Tibial nerve (tissue), 4 donors: ENCODE measurements around the gene TRIM66. TPM values are rescaled to one million over a fixed set of nuclear protein-coding genes. Genes with fewer than 3 reads are reported as not detected.

Experiments
- DNase-seq, 2 donors: peaks; one replicate each; pipeline ENCODE4 v3.0.0-alpha.2; 2019; ENCODE audit warnings: low spot score in 2 of 2
- H3K27ac ChIP-seq, 4 donors: fragments of 200-600 bp; sonication (generic) in 3 of 4; one replicate each; pipeline ENCODE4 v1.5.1; 2017 to 2019; ENCODE audit warnings: mild to moderate bottlenecking in 1 of 4
- H3K27me3 ChIP-seq, 2 donors: fragments of 200-600 bp; sonication (generic) in 1 of 2; one replicate each; pipeline versions ENCODE4 v1.5.1 to v1.6.0; 2017 to 2019
- H3K36me3 ChIP-seq, 3 donors: fragments of 200-600 bp; sonication (generic); one replicate each; pipeline ENCODE4 v1.5.1; 2018 to 2019
- H3K4me1 ChIP-seq, 4 donors: fragments of 200-600 bp; sonication (generic) in 3 of 4; one replicate each; pipeline ENCODE4 v1.5.1; 2017 to 2019
- H3K4me3 ChIP-seq, 4 donors: fragments of 200-600 bp; sonication (generic) in 3 of 4; one replicate each; pipeline ENCODE4 v1.5.1; 2017 to 2019; ENCODE audit warnings: mild to moderate bottlenecking in 1 of 4, moderate library complexity in 1 of 4
- H3K9me3 ChIP-seq, 4 donors: fragments of 200-600 bp; sonication (generic) in 3 of 4; one replicate each; pipeline ENCODE4 v1.5.1; 2017 to 2019
- EP300 ChIP-seq, 2 donors: sonication (generic); formaldehyde crosslinking; IDR thresholded peaks; one replicate each; pipeline ENCODE4 v1.6.1; 2017; ENCODE audit warnings: antibody characterized with exemption in 2 of 2, mild to moderate bottlenecking in 1 of 2
- POLR2A ChIP-seq, 2 donors: fragments of 450-650 bp; IDR thresholded peaks; one replicate each; pipeline ENCODE4 v1.6.1; 2017; ENCODE audit warnings: antibody characterized with exemption in 2 of 2, mild to moderate bottlenecking in 2 of 2, moderate library complexity in 2 of 2
- WGBS, 2 donors: methylation state at CpG; one replicate each; pipeline ENCODE4 v1.1.5; 2018; 5-methylcytosine and 5-hydroxymethylcytosine counted together
- total RNA-seq, 4 donors: library from RNA; depleted of rRNA; stranded (reverse); fragments of >200 nt; gene quantifications; one replicate each; pipeline ENCODE4 v1.1.0, GENCODE V29; 2016
- TF ChIP-seq, protein P1 (sequence below), 5 experiments: fragments of 200-600 bp in 3 of 5; fragments of 450-650 bp in 2 of 5; sonication (generic) in 3 of 5; IDR thresholded peaks; one replicate each; pipeline ENCODE4 v1.5.1; 2016 to 2019; ENCODE audit warnings: antibody characterized with exemption in 5 of 5, mild to moderate bottlenecking in 3 of 5, moderate library complexity in 2 of 5

Gene TRIM66
- total RNA-seq, 4 donors from 2014 or later: 7.1 to 26.5 (median 16.2) TPM

- H3K9me3 ChIP-seq: no peaks in the 10 kb centered on the region
- H3K4me1 ChIP-seq: peaks cover 0 to 10% (median 8%) of the 10 kb centered on the region in 4 donors
- H3K36me3 ChIP-seq: no peaks in the 10 kb centered on the region
- TF ChIP-seq, protein P1, sequence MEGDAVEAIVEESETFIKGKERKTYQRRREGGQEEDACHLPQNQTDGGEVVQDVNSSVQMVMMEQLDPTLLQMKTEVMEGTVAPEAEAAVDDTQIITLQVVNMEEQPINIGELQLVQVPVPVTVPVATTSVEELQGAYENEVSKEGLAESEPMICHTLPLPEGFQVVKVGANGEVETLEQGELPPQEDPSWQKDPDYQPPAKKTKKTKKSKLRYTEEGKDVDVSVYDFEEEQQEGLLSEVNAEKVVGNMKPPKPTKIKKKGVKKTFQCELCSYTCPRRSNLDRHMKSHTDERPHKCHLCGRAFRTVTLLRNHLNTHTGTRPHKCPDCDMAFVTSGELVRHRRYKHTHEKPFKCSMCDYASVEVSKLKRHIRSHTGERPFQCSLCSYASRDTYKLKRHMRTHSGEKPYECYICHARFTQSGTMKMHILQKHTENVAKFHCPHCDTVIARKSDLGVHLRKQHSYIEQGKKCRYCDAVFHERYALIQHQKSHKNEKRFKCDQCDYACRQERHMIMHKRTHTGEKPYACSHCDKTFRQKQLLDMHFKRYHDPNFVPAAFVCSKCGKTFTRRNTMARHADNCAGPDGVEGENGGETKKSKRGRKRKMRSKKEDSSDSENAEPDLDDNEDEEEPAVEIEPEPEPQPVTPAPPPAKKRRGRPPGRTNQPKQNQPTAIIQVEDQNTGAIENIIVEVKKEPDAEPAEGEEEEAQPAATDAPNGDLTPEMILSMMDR (IDR thresholded peaks at IDR 0.05): no peak
- TF ChIP-seq POLR2A (IDR thresholded peaks at IDR 0.05) (no peak), EP300 (IDR thresholded peaks at IDR 0.05) (no peak)
- no peak for DNase-seq
- 8 to 11% methylated on average over 25 to 43 of the region's 55 CpGs for WGBS, 2 donors
- H3K27me3 ChIP-seq: peaks cover 0 to 47% of the 10 kb centered on the region in 2 donors
- no peak within 1 kb of the TSS for H3K27ac ChIP-seq
- H3K4me3 ChIP-seq: peak within 1 kb of the TSS; percentile 38 to 57 (median 54)
These were observed 88.2 kb downstream of the TRIM66 start, which contains the start of gene STK33 for GRCh38 chr11:8593935-8594909. Gene STK33 (minus strand): TSS chr11:8594228. CDS start chr11:8474905, 119,323 bp downstream.

DNA sequence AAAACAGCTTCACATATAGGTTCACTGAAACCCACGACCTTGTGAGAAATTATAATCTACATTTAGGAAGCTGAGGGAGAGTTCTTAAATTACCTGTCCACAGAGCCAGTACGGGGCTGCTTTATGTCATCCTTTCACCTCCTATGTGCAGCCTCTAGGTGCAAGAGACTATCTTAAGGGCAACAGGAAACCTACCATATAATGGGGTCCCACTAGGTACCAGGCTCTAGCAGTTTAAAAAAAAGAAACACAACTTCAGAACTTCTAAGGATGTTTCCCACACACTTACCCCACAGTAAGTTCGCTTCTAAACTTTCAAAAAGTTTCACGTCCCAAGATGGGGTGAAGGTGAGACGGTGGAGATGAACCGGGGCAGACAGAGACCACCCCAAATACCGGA is 89.0 kb downstream of the TRIM66 start:
- TF ChIP-seq POLR2A (IDR thresholded peaks at IDR 0.05): no peak
- no peak for TF ChIP-seq EP300 (IDR thresholded peaks at IDR 0.05)
- TF ChIP-seq, protein P1 (IDR thresholded peaks at IDR 0.05): no peak

DNA sequence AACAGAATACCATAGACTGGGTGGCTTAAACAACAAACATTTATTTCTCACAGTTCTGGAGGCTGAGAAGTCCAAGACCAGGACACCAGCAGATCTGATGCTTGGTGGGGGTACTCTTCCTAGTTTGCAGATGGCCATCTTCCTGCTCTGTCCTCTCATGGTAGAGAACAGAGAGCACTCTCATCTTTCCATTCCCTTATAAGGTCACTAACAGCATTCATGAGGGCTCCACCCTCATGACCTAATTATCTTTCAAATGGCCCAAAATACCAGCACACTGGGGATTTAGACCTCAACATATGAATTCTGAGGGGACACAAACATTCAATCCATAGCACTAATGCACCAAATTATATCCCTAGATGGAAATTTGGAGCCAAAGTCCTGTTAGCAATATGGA is 94.5 kb downstream of the TRIM66 start:
- no peaks in the 10 kb centered on the region for H3K36me3 ChIP-seq
- peaks cover 0 to 6% (median 0%) of the 10 kb centered on the region in 4 donors for H3K9me3 ChIP-seq
- H3K27me3 ChIP-seq: peaks cover 0 to 11% of the 10 kb centered on the region in 2 donors
- H3K4me3 ChIP-seq: no peak overlapping the region
- H3K4me1 ChIP-seq: no peaks in the 10 kb centered on the region
- no peak for TF ChIP-seq POLR2A (IDR thresholded peaks at IDR 0.05)
- TF ChIP-seq, protein P1 (IDR thresholded peaks at IDR 0.05): no peak
- no peak for TF ChIP-seq EP300 (IDR thresholded peaks at IDR 0.05)
- no peak overlapping the region for H3K27ac ChIP-seq
- DNase-seq: no peak

More for the DNA sequence above, 89.0 kb downstream of the TRIM66 start:
- Histone ChIP-seq H3K4me3 (peak overlapping the region; percentile 38 to 57 (median 54)), H3K4me1 (peaks cover 0 to 10% (median 8%) of the 10 kb centered on the region in 4 donors), H3K9me3 (no peaks in the 10 kb centered on the region), H3K36me3 (no peaks in the 10 kb centered on the region), H3K27me3 (peaks cover 0 to 47% of the 10 kb centered on the region in 2 donors), H3K27ac (no peak overlapping the region)
- no peak for DNase-seq
- 16 to 17% methylated on average over 7 of the region's 7 CpGs for WGBS, 2 donors

DNA sequence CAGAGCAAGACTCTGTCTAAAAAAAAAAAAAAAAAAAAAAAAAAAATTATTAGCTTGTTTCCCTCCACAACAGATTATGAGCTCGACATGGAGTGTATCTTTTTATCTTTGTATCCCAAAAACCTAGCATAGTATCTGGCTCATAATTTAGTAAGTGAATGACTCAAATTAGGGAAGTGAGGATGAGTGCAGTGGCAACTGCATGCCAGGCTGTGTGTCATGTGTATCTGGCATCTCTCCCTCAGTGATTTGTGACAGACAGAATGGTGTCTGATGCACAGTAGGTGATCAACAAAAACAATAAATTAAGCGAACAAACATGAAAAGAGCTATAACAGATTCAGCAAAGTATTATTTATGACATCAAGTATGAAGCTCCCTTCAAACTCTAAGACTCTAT is 95.7 kb downstream of the TRIM66 start:
- DNase-seq: no peak
- H3K4me1 ChIP-seq: no peaks in the 10 kb centered on the region
- 81 to 84% methylated on average over 2 of the region's 2 CpGs for WGBS, 2 donors
- no peaks in the 10 kb centered on the region for H3K36me3 ChIP-seq
- no peak overlapping the region for H3K4me3 ChIP-seq
- peaks cover 0 to 6% (median 0%) of the 10 kb centered on the region in 4 donors for H3K9me3 ChIP-seq
- no peak overlapping the region for H3K27ac ChIP-seq
- TF ChIP-seq, protein P1 (IDR thresholded peaks at IDR 0.05): no peak
- TF ChIP-seq POLR2A (IDR thresholded peaks at IDR 0.05): no peak
- no peak for TF ChIP-seq EP300 (IDR thresholded peaks at IDR 0.05)
- H3K27me3 ChIP-seq: peaks cover 0 to under 1% of the 10 kb centered on the region in 2 donors

GRCh38 chr11:8586184-8586583 is 96.3 kb downstream of the TRIM66 start:
- Histone ChIP-seq H3K27ac (no peak overlapping the region), H3K9me3 (peaks cover 0 to 6% (median 0%) of the 10 kb centered on the region in 4 donors), H3K4me1 (no peaks in the 10 kb centered on the region), H3K27me3 (no peaks in the 10 kb centered on the region), H3K4me3 (no peak overlapping the region), H3K36me3 (no peaks in the 10 kb centered on the region)
- no peak for TF ChIP-seq POLR2A (IDR thresholded peaks at IDR 0.05)
- no peak for DNase-seq
- 78 to 100% methylated on average over 1 of the region's 1 CpG for WGBS, 2 donors
